DOHH2 (cell line): ENCODE results near the gene CCDC61.

ENCODE experiments used
- H3F3A ChIP-seq: fragments of 200-600 bp; sonication (generic), shearing (Covaris generic); 2 replicates; pipeline ENCODE4 v1.6.0; 2016; ENCODE audit warnings: antibody characterized with exemption, mild to moderate bottlenecking; ENCODE audit not compliant: control insufficient read depth, insufficient read depth
- H3K27ac ChIP-seq: fragments of 200-600 bp; sonication (generic); 2 replicates; pipeline ENCODE4 v1.5.1; 2014; ENCODE audit warnings: low read depth, mild to moderate bottlenecking, low read length, moderate library complexity
- H3K27me3 ChIP-seq: fragments of 200-600 bp; sonication (generic); 2 replicates; pipeline ENCODE4 v1.6.1; 2014; ENCODE audit warnings: mild to moderate bottlenecking, low read length, mixed read lengths; ENCODE audit not compliant: control insufficient read depth
- H3K36me3 ChIP-seq: fragments of 200-600 bp; sonication (generic); 2 replicates; pipeline ENCODE4 v1.6.1; 2014; ENCODE audit warnings: mild to moderate bottlenecking, low read length, moderate library complexity, mixed read lengths; ENCODE audit not compliant: control insufficient read depth
- H3K4me1 ChIP-seq: fragments of 200-600 bp; sonication (generic); 2 replicates; pipeline ENCODE4 v1.6.1; 2014; ENCODE audit warnings: mild to moderate bottlenecking, low read length, mixed read lengths; ENCODE audit not compliant: control insufficient read depth
- H3K4me2 ChIP-seq: fragments of 200-600 bp; sonication (generic); 2 replicates; pipeline ENCODE4 v1.6.0; 2014; ENCODE audit warnings: mild to moderate bottlenecking, low read length, moderate library complexity
- H3K4me3 ChIP-seq: fragments of 200-600 bp; sonication (generic); 2 replicates; pipeline ENCODE4 v1.5.1; 2014; ENCODE audit warnings: mild to moderate bottlenecking, low read length, mixed read lengths
- H3K79me2 ChIP-seq: fragments of 200-600 bp; sonication (generic); 2 replicates; pipeline ENCODE4 v1.6.1; 2014; ENCODE audit warnings: mild to moderate bottlenecking, low read length, mixed read lengths; ENCODE audit not compliant: control insufficient read depth
- H3K9me2 ChIP-seq: fragments of 200-600 bp; sonication (generic); replicated peaks from 2 replicates; pipeline ENCODE4 v1.6.1; 2014; ENCODE audit warnings: mild to moderate bottlenecking, low read length, mixed read lengths; ENCODE audit not compliant: control insufficient read depth
- H3K9me3 ChIP-seq: fragments of 200-600 bp; sonication (generic); 2 replicates; pipeline ENCODE4 v1.6.1; 2014; ENCODE audit warnings: antibody characterized with exemption, low read length, mixed read lengths; ENCODE audit not compliant: control insufficient read depth, insufficient read depth
- H4K20me1 ChIP-seq: fragments of 200-600 bp; sonication (generic); 2 replicates; pipeline ENCODE4 v1.6.0; 2014; ENCODE audit warnings: low read depth, mild to moderate bottlenecking, antibody characterized with exemption, low read length, moderate library complexity; ENCODE audit not compliant: control insufficient read depth, insufficient read depth
- CTCF ChIP-seq: fragments of 200-600 bp; sonication (generic); IDR thresholded peaks from one replicate; pipeline ENCODE4 v1.5.1; 2014; ENCODE audit warnings: antibody characterized with exemption, mild to moderate bottlenecking, low read depth, low read length; ENCODE audit not compliant: poor library complexity, severe bottlenecking
- EZH2phosphoT487 ChIP-seq: fragments of 200-600 bp; sonication (generic); IDR thresholded peaks from 2 replicates; pipeline ENCODE4 v1.6.1; 2017; ENCODE audit warnings: borderline replicate concordance, mild to moderate bottlenecking, antibody characterized with exemption, low read length, moderate library complexity, mixed read lengths

CCDC61 gene

GRCh38 chr19:45973553-45974338 lies 21.5 kb upstream of the CCDC61 start, which contains the start of gene NOVA2:
NOVA2 (minus strand) TSS chr19:45973865; CDS start chr19:45973351, 514 bp downstream.
- H4K20me1 ChIP-seq, result no peaks in the 10 kb centered on the region
- H3K27ac ChIP-seq, result no peak within 1 kb of the TSS
- no peak within 1 kb of the TSS for H3K4me2 ChIP-seq
- H3K79me2 ChIP-seq, result no peaks in the 10 kb centered on the region
- no peaks in the 10 kb centered on the region; the same call in 1 of the 2 replicates for H3F3A ChIP-seq
- no peaks in the 10 kb centered on the region for H3K9me2 ChIP-seq
- H3K4me3 ChIP-seq, result no peak within 1 kb of the TSS
- H3K4me1 ChIP-seq, result peaks cover 19% of the 10 kb centered on the region
- no peaks in the 10 kb centered on the region for H3K36me3 ChIP-seq
- no peak for TF ChIP-seq EZH2phosphoT487
- TF ChIP-seq CTCF, result no peak
- no peaks in the 10 kb centered on the region for H3K9me3 ChIP-seq
- peaks cover 28% of the 10 kb centered on the region for H3K27me3 ChIP-seq

GRCh38 chr19:45975306-45976070 lies 19.8 kb upstream of the CCDC61 start:
- no peaks in the 10 kb centered on the region for H3K79me2 ChIP-seq
- H3K27ac ChIP-seq, result no peak overlapping the region
- peaks cover 22% of the 10 kb centered on the region for H3K27me3 ChIP-seq
- no peak overlapping the region for H3K4me2 ChIP-seq
- no peaks in the 10 kb centered on the region for H3K9me3 ChIP-seq
- H3K36me3 ChIP-seq, result no peaks in the 10 kb centered on the region
- no peak for TF ChIP-seq CTCF
- no peak for TF ChIP-seq EZH2phosphoT487
- H3K9me2 ChIP-seq, result no peaks in the 10 kb centered on the region
- no peak overlapping the region for H3K4me3 ChIP-seq
- H4K20me1 ChIP-seq, result no peaks in the 10 kb centered on the region
- H3F3A ChIP-seq, result no peaks in the 10 kb centered on the region; the same call in 1 of the 2 replicates
- H3K4me1 ChIP-seq, result peaks cover 19% of the 10 kb centered on the region

- no peaks in the 10 kb centered on the region for H3K9me2 ChIP-seq
- no peaks in the 10 kb centered on the region for H3K36me3 ChIP-seq
- no peaks in the 10 kb centered on the region for H3K9me3 ChIP-seq
- no peaks in the 10 kb centered on the region for H3K79me2 ChIP-seq
- H3F3A ChIP-seq, result no peaks in the 10 kb centered on the region; the same call in 1 of the 2 replicates
- H4K20me1 ChIP-seq, result no peaks in the 10 kb centered on the region
- no peak overlapping the region for H3K27ac ChIP-seq
- H3K4me3 ChIP-seq, result no peak overlapping the region
- TF ChIP-seq CTCF (no peak), EZH2phosphoT487 (no peak)
- peaks cover 15% of the 10 kb centered on the region for H3K4me1 ChIP-seq
- peaks cover 16% of the 10 kb centered on the region for H3K27me3 ChIP-seq
- H3K4me2 ChIP-seq, result no peak overlapping the region
Observed at GRCh38 chr19:45976178-45976577, 19.1 kb upstream of the CCDC61 start.
